ENCODE measurements around the gene TMOD1. TPM values are rescaled to one million over a fixed set of nuclear protein-coding genes. Genes with fewer than 3 reads are reported as not detected.

TMOD1 gene
- total and polyA plus RNA-seq, 9 of the 15 experiments (the other 6 are each of a cell fraction or from before 2014, with no cell fraction given), result 7.1 to 41.2 (median 14.2) TPM

GRCh38 chr9:97501177-97501971 is at the start of gene TMOD1 (continued):
- TF ChIP-seq TBL1XR1 (IDR thresholded peaks at IDR 0.05; ENCODE audit: low read length in 2 of 2) (no peak), TCF7L2 (IDR thresholded peaks at IDR 0.05; ENCODE audit: low read depth, low read length) (no peak), TAF15 (IDR thresholded peaks at IDR 0.05; ENCODE audit: low read depth, low read length) (no peak), HDAC6 (IDR thresholded peaks at IDR 0.05; ENCODE audit: low read depth, low read length) (no peak), ZBTB40 (IDR thresholded peaks at IDR 0.05) (no peak), ZBTB40 (CRISPR knock-in tag; IDR thresholded peaks at IDR 0.05) (no peak), HMGN3 (IDR thresholded peaks at IDR 0.05; ENCODE audit: borderline replicate concordance, extremely low read depth, insufficient read length, low read depth, low read length) (peak; percentile 18), KLF16 (IDR thresholded peaks at IDR 0.05) (no peak), POLR2G (IDR thresholded peaks at IDR 0.05; ENCODE audit: low read depth, low read length) (peak; percentile 71), ZNF551 (CRISPR knock-in tag; IDR thresholded peaks at IDR 0.05) (no peak), ZC3H4 (CRISPR knock-in tag; IDR thresholded peaks at IDR 0.05; ENCODE audit: borderline replicate concordance) (no peak), SIN3B (IDR thresholded peaks at IDR 0.05; ENCODE audit: low read depth) (no peak), XRCC5 (IDR thresholded peaks at IDR 0.05; ENCODE audit: low read depth, low read length) (0 out of 2 replicates have a peak, but pooled peaks have one; percentile 23), MEF2A (IDR thresholded peaks at IDR 0.05; ENCODE audit: control insufficient read depth, low read depth, low read length) (no peak), ZNF197 (CRISPR knock-in tag; IDR thresholded peaks at IDR 0.05; ENCODE audit: low read depth) (no peak), SETDB1 (IDR thresholded peaks at IDR 0.05; ENCODE audit: low read length) (no peak), THRAP3 (IDR thresholded peaks at IDR 0.05; ENCODE audit: borderline replicate concordance) (no peak), ZFP36 (IDR thresholded peaks at IDR 0.05; ENCODE audit: low read depth, low read length, partially characterized antibody) (no peak), CREB3 (tag; conservative IDR thresholded peaks at IDR 0.05; ENCODE audit: low read depth) (no peak)

All from K562 (cell line).